Suppressor macrophage treated with lipopolysaccharide for 1 hour (primary cell): ENCODE measurements around the gene MRPL53.
A peak's percentile ranks its signal among the peaks of the same experiment; 100 is the strongest.
"Not testable (repeated sequence)": the region's sequence is repeated elsewhere in the genome, so short reads cannot be mapped to it uniquely, and the experiment has no call there.

Experiments used
- DNase-seq, 3 donors: peaks; one replicate each; pipeline ENCODE4 v3.0.0-alpha.2; 2020 to 2022

The MRPL53 gene

GRCh38 chr2:74481431-74481830 lies 9.0 kb upstream of the MRPL53 start:
- DNase-seq: peak; percentile 68 to 75 (median 72)

GRCh38 chr2:74474899-74475298 lies 2.4 kb upstream of the MRPL53 start:
- DNase-seq: no peak

GRCh38 chr2:74474481-74474880 lies 2.0 kb upstream of the MRPL53 start:
- DNase-seq: no peak

GRCh38 chr2:74472945-74473258 lies 422 bp upstream of the MRPL53 start:
- DNase-seq: no peak

GRCh38 chr2:74471332-74472065 lies 981 bp downstream of the MRPL53 start:
- DNase-seq: no peak

GRCh38 chr2:74470742-74471141 lies 1.7 kb downstream of the MRPL53 start:
- not testable (repeated sequence) for DNase-seq

GRCh38 chr2:74464406-74464805 lies 8.1 kb downstream of the MRPL53 start:
- DNase-seq: peak in 1 of 3 donors; percentile 36

GRCh38 chr2:74462786-74463105 lies 9.7 kb downstream of the MRPL53 start:
- no peak for DNase-seq

- no peak for DNase-seq
These were observed 10.3 kb downstream of the MRPL53 start for GRCh38 chr2:74462054-74462785.

- no peak for DNase-seq
These were observed 11.1 kb downstream of the MRPL53 start for GRCh38 chr2:74461187-74462053.

GRCh38 chr2:74460187-74460586 lies 12.3 kb downstream of the MRPL53 start:
- DNase-seq: not testable (repeated sequence)

GRCh38 chr2:74459503-74460118 lies 12.9 kb downstream of the MRPL53 start:
- not testable (repeated sequence) for DNase-seq

- DNase-seq: no peak
These were observed 13.5 kb downstream of the MRPL53 start for GRCh38 chr2:74458938-74459363.

- DNase-seq: peak; percentile 98 to 100 (median 99)
These were observed 14.1 kb downstream of the MRPL53 start, which contains the start of gene WBP1 for GRCh38 chr2:74458132-74458937. TSS of gene WBP1 (plus strand) at chr2:74458438. CDS start at chr2:74458603, 165 bp downstream.

- peak in 1 of 3 donors; percentile 67 for DNase-seq
These were observed 14.8 kb downstream of the MRPL53 start for GRCh38 chr2:74457549-74458131.

GRCh38 chr2:74457129-74457548 lies 15.3 kb downstream of the MRPL53 start:
- DNase-seq: no peak

GRCh38 chr2:74454654-74455511 lies 17.6 kb downstream of the MRPL53 start, which contains the start of gene INO80B:
TSS of gene INO80B (plus strand) at chr2:74455087. CDS start at chr2:74455117, 30 bp downstream.
- DNase-seq: peak; percentile 97 to 99 (median 99)

- no peak for DNase-seq
These were observed 21.8 kb downstream of the MRPL53 start for GRCh38 chr2:74450570-74451190.

- DNase-seq: no peak
These were observed 23.7 kb downstream of the MRPL53 start for GRCh38 chr2:74448771-74449170.
